A375 (cell line): ENCODE data around the gene ZBTB8OS. TPM values are rescaled to one million over a fixed set of nuclear protein-coding genes. Genes with fewer than 3 reads are reported as not detected.

ENCODE experiments used
- small RNA-seq: library from RNA; depleted of rRNA; stranded (forward); fragments of <200 nt; gene quantifications from one replicate; pipeline ENCODE3, GENCODE V24; 2014
- total RNA-seq: library from RNA; depleted of rRNA; stranded (reverse); fragments of >200 nt; shearing (Covaris generic); gene quantifications from 2 replicates; pipeline ENCODE4 v1.2.3, GENCODE V29; 2014; rRNA removed

The ZBTB8OS gene
- total RNA-seq = 63.9 and 80.1 TPM in 2 replicates

GRCh38 chr1:32650248-32650751 lies at the start of gene ZBTB8OS:
ZBTB8OS (minus strand) TSS chr1:32650550; CDS start chr1:32650529, 21 bp downstream.

GRCh38 chr1:32650752-32651460 lies 556 bp upstream of the ZBTB8OS start, which contains the start of gene RBBP4:
RBBP4 (plus strand) TSS chr1:32651208; CDS start chr1:32651307, 99 bp downstream.

Small RNAs within 50 kb of the gene (small RNA-seq; reads per million reads assigned to genes)
- not detected for gene RF00019

Other genes starting within 250 kb of the ZBTB8OS start
- 0.13 and 0.15 TPM in 2 replicates for gene ZBTB8B, start 185.5 kb downstream of the ZBTB8OS start, total RNA-seq
- 1.5 TPM in 2 replicates for gene ZBTB8A, start 111.1 kb downstream of the ZBTB8OS start, total RNA-seq
- 66.3 and 94.9 TPM in 2 replicates for gene RBBP4, start 658 bp upstream of the ZBTB8OS start, total RNA-seq
- 8.9 and 12.4 TPM in 2 replicates for gene SYNC, start 52.2 kb upstream of the ZBTB8OS start, total RNA-seq
- gene YARS1, start 166.8 kb upstream of the ZBTB8OS start, total RNA-seq = 378 and 407 TPM in 2 replicates
- gene S100PBP, start 167.1 kb upstream of the ZBTB8OS start, total RNA-seq = 28.6 and 31.6 TPM in 2 replicates
- 0.23 TPM in 1 of 2 replicates, not detected in the other for gene FNDC5, start 220.4 kb upstream of the ZBTB8OS start, total RNA-seq
- not detected in 2 replicates for gene HPCA, start 235.9 kb upstream of the ZBTB8OS start, total RNA-seq